ENCODE data around the gene MYO1E.
"Not testable (repeated sequence)": the region's sequence is repeated elsewhere in the genome, so short reads cannot be mapped to it uniquely, and the experiment has no call there.

Gene MYO1E

DNA sequence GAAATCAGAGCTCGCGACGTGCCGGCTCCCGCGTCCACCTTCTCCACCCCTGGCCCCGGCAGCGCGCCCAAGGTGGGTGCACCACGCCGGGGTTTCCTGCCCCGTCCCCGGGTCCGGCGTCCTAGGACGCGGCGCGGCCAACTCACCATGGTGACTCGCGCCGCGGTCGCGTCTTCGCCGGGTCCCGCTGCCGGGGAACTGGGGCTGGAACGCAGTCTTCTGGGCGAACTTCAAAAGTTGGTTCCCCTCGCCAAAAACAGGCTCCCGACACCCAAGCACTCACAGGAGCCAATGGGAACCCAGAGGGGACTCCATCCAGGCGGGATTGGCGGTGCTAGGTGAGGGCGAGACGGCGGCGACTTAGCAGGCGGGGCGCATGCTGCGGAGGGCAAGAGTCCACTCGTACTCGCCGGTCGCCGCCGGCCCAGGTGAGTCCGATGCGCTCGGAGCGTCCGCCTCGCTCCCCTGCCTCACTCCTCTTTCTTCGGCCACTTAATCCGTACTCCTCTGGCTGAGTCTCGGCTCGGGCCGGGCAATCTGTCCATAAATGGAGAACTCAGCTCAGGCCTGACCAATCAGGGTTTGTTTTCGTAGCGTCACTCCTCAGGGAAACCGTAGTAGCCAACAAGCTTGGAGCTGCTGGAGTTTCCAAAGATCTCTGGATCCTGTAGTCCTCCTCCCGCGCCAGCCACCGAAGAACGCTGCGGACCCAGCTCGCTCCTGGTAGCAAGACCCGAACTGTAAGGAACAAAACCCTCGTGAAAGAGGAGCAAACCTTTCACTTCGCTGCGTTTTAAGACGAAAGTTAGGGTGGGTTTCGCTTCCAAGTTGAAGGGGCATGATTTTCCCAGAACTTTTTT lies at the start of gene MYO1E:
Gene MYO1E (minus strand): TSS at position 520 of the 860 bp plus-strand sequence. CDS start 371 bp downstream, at position 149.
- DNase-seq (ENCODE audit: low spot score) = peak; percentile 97

DNA sequence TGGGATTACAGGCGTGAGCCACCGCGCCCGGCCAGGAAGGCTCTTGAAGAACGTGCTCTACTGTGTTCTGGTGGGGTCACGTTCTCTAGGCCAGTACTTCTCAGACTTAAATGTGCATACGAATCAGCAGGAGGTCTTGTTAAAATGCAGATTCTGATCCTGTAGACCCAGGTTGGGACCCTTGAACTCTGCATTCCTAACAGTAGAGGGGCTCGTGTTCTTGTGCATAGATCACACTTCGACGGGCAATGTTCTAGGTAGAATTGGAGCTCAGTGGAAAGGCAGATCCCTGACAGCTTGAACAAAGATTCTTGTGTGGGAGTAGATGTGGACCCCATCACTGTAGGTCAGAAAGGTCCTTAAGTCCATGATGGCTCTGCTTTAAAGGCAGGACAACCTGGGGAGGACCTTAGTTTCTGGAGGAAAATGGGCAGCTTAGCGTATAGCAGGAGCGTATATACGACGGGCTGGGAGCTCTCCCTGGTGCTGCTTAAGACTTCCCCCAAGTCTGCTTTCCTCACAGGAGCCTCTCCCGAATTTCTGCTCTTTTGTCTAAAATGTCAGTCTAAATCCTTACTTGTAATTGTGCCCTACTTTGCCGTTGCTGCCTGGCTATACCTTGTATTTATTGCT lies 48.4 kb upstream of the MYO1E start:
- DNase-seq (ENCODE audit: low spot score) = no peak

DNA sequence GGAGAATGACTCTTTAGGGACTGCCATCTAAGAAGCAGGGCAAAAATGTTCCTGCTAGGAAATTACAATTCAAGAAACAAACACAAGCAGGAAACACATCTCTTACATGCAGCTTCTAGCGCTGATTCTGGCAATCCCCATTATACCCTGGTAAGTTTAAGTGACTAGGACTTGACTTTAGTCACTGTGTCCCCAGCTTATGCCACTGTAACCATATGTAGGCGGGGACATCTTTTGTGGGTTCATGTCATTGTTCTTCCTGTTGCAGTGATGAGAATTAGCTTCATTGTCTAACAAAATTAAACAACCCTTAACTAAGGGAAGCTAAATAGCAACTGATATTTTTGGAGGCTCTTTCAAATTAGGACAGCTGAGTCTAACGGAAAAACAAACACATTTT lies 47.4 kb upstream of the MYO1E start:
- no peak for DNase-seq (ENCODE audit: low spot score)

DNA sequence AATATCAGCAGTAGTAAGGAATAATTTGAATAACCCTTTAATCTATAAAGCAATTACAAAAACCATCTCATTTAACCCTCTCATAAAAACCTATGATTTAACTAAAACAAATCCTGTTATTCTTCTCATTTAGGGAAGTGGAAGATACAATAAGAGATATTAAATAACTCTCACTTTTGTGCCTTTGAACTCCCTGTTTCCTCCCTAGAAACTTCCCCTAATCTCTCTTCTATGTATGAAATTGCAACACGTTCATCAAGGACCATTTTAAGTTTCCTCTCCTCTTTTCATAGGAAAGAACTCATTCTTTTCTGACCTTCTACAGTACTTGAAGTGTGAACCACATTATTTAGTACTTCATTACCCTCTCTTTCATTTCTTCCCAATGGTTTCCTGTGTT lies 46.5 kb upstream of the MYO1E start:
- no peak for DNase-seq (ENCODE audit: low spot score)

DNA sequence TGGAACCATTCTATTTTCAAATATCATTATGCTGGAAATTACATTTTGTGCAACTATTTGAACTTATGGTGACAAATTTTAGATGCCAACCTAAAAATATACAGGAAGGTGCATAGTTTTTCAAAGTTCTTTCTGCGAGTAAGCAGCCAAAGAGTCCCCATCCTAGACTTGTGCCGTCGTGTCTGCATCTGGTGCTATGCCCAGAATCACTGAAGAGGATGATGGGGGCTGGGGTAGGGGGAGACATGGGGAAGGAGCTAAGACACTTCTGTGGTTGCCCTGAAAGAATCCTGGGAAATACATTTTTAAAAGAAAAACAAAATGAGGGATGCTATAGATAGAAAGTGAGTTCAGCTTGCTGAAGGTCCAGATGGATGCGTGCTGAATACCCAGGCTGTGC lies 44.1 kb upstream of the MYO1E start:
- DNase-seq (ENCODE audit: low spot score) = no peak

DNA sequence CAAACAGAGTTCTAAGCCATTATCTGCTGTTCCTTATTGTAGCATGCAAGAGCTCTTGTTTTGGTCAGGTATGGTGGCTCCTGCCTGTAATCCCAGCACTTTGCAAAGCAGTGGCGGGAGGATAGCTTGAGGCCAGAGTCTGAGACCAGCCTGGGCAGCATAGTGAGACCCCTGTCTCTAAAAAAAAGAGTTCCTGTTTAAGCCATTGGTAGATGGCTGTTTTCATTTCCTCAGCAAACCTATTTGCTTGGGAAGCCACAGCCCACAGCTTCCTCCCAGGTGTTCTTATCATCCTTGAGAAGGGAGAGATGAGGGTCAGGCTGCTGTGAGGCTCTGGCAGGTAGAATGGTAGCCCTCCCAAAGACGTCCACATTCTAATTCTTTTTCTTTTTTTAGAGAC lies 40.9 kb upstream of the MYO1E start:
- no peak for DNase-seq (ENCODE audit: low spot score)

DNA sequence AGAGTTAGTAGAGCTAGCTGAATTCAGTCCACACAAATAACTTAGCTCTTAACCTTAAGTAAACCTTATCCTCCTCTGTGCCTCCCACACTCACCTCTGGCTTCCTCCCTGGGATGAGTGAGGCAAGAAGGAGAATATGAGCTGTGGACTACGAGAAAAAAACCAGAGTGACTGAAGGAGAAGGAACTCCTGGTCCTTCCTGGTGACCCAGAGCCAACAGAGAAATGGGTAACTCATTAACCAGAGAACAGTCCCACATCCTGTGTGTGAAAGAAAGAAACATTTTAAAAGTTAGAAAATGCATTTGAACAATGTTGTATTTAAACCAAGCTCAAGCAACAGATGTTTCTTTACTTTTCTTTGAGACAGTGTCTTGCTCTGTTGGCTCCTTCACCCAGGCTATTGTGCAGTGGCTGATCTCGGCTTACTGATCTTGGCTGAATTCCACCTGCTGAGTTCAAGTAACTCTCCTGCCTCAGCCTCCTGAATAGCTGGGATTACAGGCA lies 37.8 kb upstream of the MYO1E start:
- DNase-seq (ENCODE audit: low spot score) = peak; percentile 95

DNA sequence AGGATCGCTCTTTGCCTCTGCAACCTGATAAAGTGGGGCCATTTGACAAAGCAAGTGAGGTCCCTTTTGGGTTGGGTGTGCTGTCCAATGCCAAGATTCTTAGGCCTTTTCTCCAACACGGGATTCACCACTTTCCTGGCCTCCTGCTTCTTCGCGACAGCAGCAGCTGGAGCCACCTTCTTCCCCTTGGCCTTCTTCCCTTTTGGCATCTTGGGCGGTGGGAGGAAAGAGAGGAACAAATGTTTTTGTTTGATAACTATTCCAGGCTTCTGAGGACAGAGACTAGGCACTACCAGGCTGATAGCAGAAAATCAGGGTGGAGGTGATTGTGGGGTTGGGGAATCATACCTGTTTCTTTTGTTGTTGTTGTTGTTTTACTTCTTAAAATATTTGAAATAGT lies 35.3 kb upstream of the MYO1E start:
- DNase-seq (ENCODE audit: low spot score) = no peak

DNA sequence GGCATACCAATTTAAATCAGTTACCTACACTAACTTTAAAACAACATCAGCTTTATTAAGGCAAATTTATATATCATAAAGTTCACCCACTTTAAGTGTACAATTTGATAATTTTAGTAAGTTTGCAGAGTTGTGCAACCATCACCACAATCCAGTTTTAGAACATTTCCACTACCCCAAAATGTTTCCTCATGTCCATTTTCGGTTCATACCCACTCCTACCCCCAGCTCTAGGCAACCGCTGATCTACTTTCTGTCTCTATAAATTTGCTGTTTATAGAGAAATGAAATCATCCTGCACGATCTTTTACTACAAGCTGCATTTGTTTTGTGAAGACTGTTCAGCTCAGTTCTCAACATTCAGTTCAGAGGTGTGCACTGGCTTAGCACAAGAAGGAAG lies 33.8 kb upstream of the MYO1E start:
- no peak for DNase-seq (ENCODE audit: low spot score)

DNA sequence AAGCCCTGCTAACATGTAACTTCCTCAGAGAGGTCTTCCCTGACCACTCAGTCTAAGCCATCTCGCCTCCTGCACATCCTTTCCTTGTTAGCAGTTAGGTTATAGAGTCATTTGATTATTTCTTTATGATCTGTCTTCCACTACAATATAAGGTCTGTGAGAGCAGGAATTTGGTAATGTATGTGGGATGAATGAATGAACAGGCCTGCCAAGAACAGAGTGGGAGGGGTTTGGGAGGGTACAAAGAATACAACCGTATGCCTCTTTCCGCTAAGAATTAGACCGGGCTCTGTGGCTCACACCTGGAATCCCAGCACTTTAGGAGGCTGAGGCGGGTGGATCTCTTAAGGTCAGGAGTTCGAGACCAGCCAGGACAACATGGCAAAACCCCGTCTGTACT lies 32.4 kb upstream of the MYO1E start:
- DNase-seq (ENCODE audit: low spot score) = no peak

DNA sequence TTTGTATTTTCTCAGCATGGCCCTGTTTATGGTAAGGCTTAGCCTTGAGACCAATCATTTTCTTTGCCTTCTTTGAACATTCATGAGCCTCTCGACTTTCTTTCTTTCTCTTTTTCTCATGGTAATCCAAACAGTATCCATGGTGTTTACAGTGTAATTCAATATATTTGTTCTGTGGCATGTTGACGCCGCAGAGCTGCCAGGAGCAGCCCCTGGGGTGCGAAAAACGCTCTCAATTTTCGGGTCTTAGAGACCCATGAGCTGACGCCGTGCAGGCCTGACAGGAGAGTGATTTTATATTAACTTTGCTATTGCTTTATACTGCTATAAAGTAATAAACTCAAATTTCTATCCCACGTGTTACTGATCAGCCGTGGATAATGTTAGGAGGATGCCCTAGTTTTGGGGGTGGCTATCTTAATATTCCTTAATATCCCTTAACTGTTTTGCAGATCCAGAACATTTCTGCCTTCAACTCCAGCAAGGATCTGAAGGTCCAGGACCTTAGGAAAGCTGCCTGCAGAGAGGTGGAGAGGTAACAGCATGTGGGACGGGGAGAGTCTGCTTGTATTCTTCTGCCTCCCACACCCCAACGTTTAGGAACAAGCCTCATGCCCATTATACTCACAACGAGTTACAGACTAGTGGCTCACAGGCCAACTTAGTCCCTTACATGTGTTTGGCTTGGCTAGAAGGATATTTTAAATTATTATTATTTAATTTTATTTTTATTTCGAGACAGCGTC lies 29.3 kb upstream of the MYO1E start:
- no peak for DNase-seq (ENCODE audit: low spot score)

DNA sequence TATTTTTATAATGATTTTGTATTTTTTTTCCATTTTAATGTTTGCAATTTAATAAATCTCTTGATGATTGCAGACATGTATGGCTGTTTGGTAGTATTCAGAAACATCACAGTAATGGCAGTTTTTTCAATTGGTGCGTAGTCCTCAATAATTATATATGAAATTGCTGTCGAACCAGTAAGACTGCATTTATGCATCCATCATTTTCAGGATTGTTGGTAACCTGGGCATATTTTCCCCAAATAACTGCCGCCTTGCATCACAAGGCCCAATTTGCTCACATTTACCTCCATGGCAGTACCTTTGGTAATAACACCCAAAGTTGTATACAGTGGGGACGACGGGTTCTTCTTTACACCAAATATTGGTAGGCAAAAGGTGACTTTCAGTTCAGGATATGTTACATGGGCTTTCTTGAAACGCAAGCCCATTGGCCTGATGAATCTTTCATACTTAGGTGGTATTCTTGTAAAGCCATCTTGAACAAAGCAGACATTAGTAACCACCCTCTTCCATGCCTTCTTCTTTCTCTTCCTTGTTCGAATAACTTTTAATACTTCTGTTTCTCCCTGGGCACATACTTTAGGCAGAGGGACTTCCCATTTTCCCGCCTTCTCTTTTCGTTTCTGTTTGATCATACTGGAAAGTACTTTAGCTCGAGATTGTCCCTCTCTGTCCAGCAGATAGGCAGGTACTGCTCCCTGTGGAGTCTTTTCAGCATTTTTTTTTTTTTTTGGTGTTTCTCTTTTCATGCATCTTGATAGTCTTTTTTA lies 28.6 kb upstream of the MYO1E start:
- DNase-seq (ENCODE audit: low spot score) = not testable (repeated sequence)

DNA sequence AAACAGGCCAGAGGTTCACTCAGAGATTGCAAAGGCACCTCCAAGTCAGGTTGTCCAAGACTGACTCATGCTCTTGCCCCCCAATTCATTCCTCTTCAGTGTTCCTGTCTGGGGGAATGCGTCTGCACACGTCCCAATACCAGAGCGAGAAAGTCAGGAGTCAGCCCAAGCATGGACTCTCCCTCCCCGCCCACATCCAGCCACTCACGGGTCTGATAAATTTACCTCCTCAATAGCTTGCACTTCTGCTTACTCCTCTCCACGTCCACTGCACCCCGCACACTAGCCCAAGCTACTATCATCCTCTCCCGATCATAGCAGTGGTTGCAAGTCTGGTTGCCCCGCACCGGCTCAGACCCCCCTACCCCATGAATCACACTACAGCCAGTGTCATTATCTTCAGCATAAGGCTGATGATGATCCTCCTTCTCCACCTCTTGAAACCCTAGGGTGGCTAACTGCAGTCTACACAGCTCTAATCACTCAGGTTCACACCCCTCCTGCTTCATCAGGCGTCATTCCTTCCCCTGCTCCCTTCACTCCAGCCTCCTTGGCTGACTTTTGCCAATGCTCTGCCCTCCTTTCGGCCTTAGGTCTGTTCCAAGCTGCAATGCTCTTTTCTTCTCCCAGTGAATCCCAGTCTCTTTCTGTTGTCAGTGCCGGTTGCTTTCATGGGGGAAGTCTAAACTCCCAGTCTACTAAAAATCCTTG lies 27.6 kb upstream of the MYO1E start:
- no peak for DNase-seq (ENCODE audit: low spot score)

DNA sequence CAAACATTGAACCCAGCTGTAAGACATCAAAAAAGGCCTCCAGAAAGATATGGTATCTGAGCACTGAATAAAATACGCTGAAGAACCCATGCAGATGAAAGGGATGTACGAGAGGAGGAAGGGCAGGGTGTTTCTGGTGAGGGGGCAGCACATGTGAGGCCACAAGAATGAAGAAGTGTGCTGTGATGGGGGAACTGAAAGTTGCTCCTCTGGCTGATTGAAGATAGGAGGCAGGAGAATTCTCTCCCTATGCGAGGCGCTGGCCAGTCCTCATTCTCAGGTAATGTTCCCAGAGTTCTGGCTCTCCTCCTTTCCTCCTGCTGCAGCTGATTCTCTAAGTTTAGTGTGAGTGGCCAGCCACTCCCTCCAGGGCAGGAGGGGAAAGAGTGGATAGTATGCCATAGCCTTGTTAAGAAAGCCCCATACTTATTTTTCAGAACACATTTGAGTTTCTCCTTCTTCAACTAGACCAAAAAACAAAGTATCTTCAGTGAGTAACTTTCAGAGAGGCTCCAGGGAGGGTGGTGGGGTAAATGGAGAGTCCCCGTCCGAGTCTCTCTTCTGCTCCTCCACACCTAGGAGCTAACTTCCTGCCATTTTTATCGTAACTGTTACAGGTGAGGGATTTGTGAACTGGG lies 26.9 kb upstream of the MYO1E start:
- no peak for DNase-seq (ENCODE audit: low spot score)

DNA sequence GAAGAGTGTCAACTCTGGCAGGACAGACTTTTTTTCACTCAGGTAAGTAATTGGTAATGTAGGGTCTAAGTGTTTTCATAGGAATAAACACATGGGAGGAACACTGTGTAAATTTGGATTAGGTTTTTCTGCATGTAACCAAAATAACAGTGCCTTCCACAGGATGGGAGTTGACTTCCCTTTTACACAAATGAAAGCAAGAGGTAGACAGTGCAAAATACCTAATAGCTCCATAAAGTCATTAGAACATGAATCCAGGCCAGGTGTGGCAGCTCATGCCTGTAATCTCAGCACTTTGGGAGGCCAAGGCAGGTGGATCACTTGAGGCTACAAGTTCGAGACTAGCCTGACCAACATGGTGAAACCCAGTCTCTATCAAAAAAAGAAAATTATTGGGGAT lies 25.5 kb upstream of the MYO1E start:
- no peak for DNase-seq (ENCODE audit: low spot score)

DNA sequence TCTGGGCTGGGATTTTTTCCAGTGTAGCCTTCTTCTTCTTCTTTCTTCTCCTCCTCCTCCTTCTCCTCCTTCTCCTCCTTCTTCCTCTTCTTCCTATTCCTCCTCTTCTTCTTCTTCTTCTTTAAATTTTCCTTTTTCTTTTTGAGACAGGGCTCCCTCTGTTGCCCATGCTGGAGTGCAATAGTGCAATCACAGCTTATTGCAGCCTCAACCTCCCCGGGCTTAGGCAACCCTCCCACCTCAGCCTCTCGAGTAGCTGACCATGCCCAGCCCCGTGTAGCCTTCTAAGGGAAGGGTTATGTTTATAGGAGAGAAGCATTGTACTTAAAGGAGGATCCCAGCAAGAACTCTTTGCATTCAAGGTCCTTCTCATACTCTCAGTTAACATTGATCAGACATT lies 24.0 kb upstream of the MYO1E start:
- no peak for DNase-seq (ENCODE audit: low spot score)

DNA sequence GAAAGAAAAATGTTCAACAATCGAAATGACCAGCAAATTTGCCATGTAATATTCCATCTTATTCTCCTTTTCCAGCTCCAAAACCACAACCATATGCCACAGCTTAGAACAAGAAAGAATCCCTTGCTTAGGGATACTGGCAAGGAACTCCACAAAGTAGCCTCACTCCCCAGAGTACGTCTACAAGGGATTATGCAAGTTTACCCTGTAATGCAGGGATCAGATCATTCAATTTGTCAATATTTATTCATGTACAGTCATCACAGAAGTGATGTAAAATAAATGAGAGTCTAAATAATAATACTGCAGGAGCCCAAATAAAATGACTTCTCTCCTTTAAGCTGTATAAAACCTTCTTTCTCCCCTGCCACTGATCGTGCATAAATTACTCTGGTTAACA lies 23.5 kb upstream of the MYO1E start:
- no peak for DNase-seq (ENCODE audit: low spot score)

DNA sequence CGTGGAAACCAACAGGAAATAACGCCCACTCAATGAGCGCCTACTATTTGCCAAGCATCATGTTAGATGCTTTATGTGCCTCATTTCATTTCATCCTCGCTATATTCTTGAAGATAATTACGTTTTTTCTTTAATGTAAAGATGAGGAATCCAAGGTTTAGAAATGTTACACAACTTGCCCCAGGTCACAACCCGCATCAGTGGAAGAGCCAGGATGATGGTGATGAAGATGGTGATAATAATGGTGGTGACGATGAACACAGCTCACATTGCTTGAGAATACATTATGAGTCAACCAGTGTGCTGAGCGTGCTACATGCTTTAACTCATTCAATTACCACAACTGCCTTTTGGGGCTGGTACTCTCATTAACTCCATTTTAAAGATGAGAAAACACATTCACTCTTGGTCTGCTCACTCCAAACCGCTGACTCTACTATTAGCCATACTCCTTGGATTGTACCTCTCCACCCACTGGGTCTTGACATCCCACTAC lies 21.5 kb upstream of the MYO1E start:
- DNase-seq (ENCODE audit: low spot score) = no peak

DNA sequence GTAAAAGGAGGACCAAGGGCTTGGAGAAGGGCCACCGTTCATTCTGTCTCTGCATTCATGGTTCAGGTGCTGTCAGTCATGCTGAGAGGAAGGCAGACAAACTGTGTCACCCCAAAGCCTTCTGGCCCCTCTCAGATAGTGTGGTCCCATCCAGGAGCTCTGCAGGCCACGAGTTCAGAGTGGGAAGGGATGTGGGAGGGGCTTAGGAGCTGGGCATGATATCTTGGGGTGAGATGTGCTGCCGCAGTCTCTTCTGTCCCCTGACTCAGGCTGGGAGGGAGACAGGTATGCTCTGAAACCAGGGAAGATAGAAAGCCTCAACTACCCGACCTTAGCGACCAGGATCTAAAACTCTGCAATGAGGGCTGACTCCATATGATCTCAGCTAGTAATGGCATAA lies 19.6 kb upstream of the MYO1E start:
- DNase-seq (ENCODE audit: low spot score) = no peak

DNA sequence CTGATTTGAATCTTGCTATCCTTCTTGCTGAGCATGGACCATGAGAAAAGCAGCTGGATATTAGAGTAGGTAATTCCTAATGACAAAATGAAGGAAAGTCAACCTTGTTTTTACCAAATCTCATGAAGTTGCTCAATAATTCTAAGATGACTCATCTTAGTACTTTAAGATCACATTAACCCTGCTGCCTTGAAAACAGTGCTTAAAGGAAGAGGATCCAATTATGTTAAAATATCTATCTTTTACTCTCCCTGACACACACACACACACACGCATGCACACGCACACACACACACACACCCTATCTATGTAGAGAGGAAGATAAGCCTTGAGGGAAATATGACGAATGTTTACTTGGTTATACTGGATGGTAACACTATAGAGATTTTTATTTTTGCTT lies 16.0 kb upstream of the MYO1E start:
- peak; percentile 11 for DNase-seq (ENCODE audit: low spot score)

Measured in kidney tubule cell (primary cell).